22Rv1 (cell line): Measurements from ENCODE around the gene CFAP90.
A peak's percentile ranks its signal among the peaks of the same experiment; 100 is the strongest.

Experiments
- H3K27ac ChIP-seq: fragments of 450-650 bp; 2 replicates; pipeline ENCODE4 v1.5.1; 2017
- ZFX ChIP-seq: fragments of 450-650 bp; IDR thresholded peaks from 2 replicates; pipeline ENCODE4 v1.6.1; 2017; ENCODE audit warnings: antibody characterized with exemption, borderline replicate concordance
- TF ChIP-seq, protein P1 (sequence below): fragments of 450-650 bp; IDR thresholded peaks from 2 replicates; pipeline ENCODE4 v1.5.1; 2017; ENCODE audit warnings: mild to moderate bottlenecking

CFAP90 gene

DNA sequence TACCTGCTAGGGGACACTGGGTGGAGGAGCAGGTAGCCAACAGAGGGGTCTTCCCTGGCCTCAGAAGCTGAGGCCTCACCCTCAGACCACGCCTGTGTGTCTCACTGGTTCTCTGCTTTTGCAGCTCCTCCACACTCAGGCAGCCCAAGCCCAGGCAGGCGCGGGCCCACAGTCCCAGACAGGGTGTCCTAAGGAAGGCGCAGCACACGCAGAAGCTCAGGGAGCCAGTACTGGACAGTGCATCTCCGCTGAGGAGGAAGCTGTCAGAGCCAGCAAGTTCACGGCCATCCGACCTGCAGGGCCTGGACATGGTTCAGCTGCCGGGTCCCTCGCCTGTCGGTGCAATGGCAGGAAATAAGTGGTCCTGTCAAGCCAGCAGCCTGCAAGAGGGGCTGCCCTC is 25.3 kb downstream of the CFAP90 start:
- TF ChIP-seq ZFX, result no peak
- no peak overlapping the region for H3K27ac ChIP-seq

DNA sequence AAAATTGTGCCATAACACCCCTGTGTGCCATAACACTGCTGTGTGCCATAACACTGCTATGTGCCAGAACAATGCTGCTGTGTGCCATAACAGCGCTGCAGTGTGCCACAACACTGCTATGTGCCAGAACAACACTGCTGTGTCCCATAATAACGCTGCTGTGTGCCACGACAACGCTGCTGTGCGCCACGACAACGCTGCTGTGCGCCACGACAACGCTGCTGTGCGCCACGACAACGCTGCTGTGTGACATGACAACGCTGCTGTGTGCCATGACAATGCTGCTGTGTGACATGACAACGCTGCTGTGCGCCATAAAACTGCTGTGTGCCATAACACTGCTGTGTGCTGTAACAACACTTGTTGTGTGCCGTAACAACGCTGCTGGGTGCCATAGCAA is 25.9 kb downstream of the CFAP90 start:
- no peak for TF ChIP-seq ZFX
- TF ChIP-seq, protein P1, sequence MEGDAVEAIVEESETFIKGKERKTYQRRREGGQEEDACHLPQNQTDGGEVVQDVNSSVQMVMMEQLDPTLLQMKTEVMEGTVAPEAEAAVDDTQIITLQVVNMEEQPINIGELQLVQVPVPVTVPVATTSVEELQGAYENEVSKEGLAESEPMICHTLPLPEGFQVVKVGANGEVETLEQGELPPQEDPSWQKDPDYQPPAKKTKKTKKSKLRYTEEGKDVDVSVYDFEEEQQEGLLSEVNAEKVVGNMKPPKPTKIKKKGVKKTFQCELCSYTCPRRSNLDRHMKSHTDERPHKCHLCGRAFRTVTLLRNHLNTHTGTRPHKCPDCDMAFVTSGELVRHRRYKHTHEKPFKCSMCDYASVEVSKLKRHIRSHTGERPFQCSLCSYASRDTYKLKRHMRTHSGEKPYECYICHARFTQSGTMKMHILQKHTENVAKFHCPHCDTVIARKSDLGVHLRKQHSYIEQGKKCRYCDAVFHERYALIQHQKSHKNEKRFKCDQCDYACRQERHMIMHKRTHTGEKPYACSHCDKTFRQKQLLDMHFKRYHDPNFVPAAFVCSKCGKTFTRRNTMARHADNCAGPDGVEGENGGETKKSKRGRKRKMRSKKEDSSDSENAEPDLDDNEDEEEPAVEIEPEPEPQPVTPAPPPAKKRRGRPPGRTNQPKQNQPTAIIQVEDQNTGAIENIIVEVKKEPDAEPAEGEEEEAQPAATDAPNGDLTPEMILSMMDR, result no peak

DNA sequence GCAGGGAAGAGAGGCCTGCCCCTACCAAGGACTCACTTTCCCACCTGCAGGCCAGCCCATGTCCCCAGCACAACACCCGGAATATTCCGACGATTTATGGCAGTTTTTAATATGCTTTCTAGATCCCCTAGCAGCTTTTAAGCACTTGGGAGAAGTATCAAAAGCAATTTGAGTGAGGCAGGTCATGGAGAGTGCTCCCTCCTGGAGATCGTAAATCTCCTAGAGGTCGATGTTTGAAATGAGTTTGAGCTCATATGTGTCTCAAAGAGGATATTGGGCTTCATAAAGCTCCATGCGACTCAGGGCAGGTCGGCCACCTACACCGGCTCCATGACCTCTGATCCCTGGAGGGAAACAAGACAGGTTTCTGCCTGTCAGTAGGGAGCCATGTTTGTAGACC is 27.3 kb downstream of the CFAP90 start:
- TF ChIP-seq ZFX, result no peak
- TF ChIP-seq, protein P1, result no peak
- no peak overlapping the region for H3K27ac ChIP-seq

More for the DNA sequence above, 25.9 kb downstream of the CFAP90 start:
- no peak overlapping the region for H3K27ac ChIP-seq

DNA sequence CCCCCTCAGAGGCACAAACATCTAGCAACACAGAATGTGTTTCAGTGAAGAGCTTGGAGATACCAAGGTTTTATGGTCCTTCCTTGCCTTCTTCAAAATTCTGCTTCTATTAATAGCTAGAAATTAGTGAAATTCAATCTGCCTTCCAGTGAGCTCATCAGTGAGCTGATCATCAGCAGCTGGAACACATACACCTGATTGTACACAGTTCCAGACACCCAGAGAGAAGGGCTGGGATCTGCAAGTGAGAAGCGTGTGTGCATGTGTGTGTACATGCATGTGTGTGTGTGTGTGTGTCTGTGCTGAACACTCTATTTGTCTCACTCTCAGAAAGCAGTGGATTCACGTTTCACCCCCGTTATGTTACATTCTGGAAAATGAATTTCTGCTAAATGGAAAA is 28.5 kb downstream of the CFAP90 start:
- no peak for TF ChIP-seq ZFX
- TF ChIP-seq, protein P1, result no peak

DNA sequence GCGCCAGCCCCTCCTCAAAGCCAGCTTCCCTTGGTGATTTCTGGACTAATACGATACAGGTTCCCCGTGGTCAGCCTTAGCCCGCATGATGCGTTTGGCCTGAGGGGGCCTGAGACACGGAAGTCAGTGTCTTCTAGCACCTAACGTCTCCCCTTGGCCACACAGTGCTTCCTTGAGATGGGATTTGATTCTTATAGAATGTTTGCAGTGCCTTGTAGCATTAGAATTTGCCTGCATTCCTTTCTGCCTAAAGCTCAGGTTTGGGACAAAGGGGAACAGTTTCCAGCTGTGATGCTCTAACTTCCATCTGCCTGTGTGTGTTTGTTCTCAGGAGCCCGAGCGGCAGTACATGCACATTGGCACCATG is 34.4 kb downstream of the CFAP90 start:
- TF ChIP-seq, protein P1, result peak; percentile 66
- no peak for TF ChIP-seq ZFX
- H3K27ac ChIP-seq, result no peak overlapping the region

More for the DNA sequence above, 28.5 kb downstream of the CFAP90 start:
- H3K27ac ChIP-seq, result no peak overlapping the region

DNA sequence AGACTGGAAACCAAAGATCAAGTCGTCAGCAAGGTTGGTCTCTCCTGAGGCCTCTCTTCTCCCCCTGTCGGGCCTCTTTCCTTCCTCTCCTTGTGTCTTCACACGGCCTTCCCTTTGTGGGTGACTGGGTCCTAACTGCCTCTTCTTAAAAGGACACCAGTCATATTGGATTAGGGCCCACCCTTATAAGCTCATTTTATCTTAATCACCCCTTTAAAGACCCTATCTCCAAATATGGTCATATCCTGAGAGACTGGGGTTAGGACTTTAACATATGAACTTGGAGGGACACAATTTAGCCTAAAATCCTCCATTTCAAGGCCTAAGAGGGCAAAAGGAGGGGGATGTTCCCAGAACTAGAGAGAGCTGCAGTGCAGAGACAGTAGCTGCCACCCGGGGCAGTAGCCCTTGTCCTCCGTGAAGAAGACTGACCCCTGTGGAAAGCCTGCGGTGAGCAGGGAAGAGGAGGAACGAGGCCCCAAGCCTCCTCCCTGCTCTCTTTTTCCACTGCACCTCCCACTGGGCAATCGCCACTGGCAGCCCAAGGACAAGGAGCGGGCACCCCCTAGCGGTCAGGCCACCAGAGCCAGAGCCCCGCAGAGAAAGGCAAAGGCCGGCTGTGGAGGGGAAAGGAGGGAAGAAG is 34.9 kb downstream of the CFAP90 start:
- TF ChIP-seq, protein P1, result peak; percentile 94
- TF ChIP-seq ZFX, result no peak
- H3K27ac ChIP-seq, result no peak overlapping the region

DNA sequence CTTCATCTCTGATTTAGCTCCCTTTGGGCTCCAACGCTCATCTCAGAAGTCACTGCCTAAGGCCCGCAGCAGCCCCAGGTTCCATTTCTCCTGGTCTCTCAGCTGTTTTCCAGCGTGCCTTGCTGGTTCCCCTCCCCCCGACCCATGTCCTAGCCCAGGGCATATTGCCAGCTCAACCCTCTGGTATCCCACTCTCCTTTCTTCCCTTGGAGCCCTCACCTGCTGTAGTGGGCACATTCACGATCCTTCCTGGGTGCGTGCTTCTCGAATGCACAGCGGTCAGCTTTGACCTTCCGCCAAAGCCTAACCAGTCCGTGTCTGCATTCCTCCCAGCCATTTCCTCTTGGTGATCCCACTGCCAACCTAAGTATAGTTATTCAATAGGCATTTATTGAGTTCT is 36.1 kb downstream of the CFAP90 start:
- no peak overlapping the region for H3K27ac ChIP-seq
- TF ChIP-seq, protein P1, result no peak
- TF ChIP-seq ZFX, result no peak

DNA sequence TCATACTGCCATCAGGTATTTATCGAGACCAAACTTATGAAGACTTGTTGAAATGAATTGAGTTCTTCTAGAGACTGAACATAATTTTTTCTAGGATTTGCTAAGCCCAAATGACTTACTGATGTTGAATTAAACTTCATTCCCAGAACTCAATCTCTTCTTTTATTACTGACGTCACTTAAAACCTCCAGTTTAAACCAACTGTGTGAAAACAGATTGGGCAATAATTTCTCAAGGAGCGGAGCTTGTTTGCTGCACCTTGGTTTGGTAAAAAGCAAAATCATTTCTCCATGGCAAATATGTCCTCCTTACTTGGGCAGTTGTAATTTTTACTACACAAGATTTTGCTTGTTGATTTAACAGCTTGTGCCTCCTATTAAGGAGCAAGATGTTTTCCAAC is 37.4 kb downstream of the CFAP90 start:
- TF ChIP-seq ZFX, result no peak
- TF ChIP-seq, protein P1, result no peak
- no peak overlapping the region for H3K27ac ChIP-seq
